Kidney epithelial cell (primary cell): Measurements from ENCODE around the gene ELMO1. TPM values are rescaled to one million over a fixed set of nuclear protein-coding genes. Genes with fewer than 3 reads are reported as not detected.

Experiments
- DNase-seq: peaks from one replicate; pipeline ENCODE4 v3.0.0-alpha.2; 2010; ENCODE audit warnings: low read depth
- H3K27me3 ChIP-seq: 2 replicates; pipeline ENCODE4 v1.6.0; 2011; ENCODE audit warnings: low read length; ENCODE audit not compliant: control insufficient read depth, insufficient read depth
- H3K36me3 ChIP-seq: 2 replicates; pipeline ENCODE4 v1.5.1; 2011; ENCODE audit warnings: low read length; ENCODE audit not compliant: control insufficient read depth, insufficient read depth
- H3K4me3 ChIP-seq: 2 replicates; pipeline ENCODE4 v1.5.1; 2011; ENCODE audit warnings: low read depth, mild to moderate bottlenecking, control low read depth, low read length
- total RNA-seq: library from RNA; depleted of rRNA; stranded (reverse); fragments of >200 nt; gene quantifications from 2 replicates; pipeline ENCODE4 v1.2.3, GENCODE V29; 2015
- TF ChIP-seq, protein P1 (sequence below): IDR thresholded peaks from 2 replicates; pipeline ENCODE4 v1.5.1; 2011; ENCODE audit warnings: mild to moderate bottlenecking, moderate library complexity, low read length, control low read depth, inconsistent platforms; ENCODE audit not compliant: insufficient read depth, poor library complexity, severe bottlenecking

Gene ELMO1
- total RNA-seq, 1 donor from 2014 or later, result 11.4 TPM

DNA sequence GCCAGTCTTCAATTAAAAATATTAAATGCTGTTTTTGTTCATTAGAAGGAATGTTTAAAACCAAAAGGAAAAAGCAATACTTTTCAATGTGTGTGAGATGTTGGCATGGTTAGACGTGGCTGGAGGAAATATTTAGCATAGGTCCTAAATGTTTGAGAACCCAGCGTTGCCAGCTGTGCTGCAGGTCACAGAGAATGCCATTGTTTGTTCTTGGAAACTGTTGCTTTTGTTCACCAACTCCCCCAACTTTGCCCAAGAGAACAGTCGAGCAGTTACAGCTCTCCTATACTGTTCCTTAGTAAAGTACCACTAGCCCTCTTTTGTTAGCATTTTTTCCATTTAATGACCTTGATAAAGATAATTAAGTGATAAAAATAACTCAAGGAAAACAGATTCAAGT lies 44.5 kb upstream of the ELMO1 start:
- no peaks in the 10 kb centered on the region for H3K27me3 ChIP-seq
- TF ChIP-seq, protein P1, sequence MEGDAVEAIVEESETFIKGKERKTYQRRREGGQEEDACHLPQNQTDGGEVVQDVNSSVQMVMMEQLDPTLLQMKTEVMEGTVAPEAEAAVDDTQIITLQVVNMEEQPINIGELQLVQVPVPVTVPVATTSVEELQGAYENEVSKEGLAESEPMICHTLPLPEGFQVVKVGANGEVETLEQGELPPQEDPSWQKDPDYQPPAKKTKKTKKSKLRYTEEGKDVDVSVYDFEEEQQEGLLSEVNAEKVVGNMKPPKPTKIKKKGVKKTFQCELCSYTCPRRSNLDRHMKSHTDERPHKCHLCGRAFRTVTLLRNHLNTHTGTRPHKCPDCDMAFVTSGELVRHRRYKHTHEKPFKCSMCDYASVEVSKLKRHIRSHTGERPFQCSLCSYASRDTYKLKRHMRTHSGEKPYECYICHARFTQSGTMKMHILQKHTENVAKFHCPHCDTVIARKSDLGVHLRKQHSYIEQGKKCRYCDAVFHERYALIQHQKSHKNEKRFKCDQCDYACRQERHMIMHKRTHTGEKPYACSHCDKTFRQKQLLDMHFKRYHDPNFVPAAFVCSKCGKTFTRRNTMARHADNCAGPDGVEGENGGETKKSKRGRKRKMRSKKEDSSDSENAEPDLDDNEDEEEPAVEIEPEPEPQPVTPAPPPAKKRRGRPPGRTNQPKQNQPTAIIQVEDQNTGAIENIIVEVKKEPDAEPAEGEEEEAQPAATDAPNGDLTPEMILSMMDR, result no peak
- no peak for DNase-seq

DNA sequence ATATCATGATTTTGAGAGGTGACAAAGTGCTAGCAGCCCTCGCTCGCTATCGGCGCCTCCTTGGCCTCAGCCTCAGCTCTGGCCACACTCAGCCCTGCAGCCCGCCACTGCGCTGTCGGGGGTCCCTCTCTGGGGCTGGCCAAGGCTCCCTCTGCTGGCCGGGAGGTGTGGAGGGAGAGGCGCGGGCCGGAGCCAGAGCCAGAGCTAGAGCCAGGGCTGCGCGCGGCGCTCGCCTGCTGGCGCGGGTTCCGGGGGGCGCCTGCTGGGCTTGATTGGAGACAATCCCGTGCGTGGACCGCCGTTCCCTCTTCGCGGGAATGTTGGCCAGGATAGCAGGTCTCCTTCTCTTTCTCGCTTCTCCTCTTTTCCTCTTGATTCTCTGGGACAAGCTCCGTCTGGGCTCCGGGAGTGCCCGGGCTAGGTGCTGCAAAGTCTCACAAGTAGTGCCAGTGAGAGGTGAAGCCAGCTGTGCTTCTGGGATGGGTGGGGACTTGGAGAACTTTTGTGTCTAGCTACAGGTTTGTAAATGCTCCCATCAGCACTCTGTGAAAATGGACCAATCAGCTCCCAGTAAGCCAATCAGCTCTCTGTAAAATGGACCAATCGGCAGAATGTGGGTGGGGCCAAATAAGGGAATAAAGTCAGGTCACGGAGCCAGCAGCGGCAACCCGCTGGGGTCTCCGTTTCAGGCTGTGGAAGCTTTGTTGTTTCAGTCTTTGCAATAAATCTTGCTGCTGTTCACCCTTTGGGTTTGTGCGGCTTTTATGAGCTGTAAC lies 43.4 kb upstream of the ELMO1 start:
- no peak overlapping the region for H3K4me3 ChIP-seq
- no peaks in the 10 kb centered on the region for H3K36me3 ChIP-seq
- no peak for DNase-seq
- no peaks in the 10 kb centered on the region for H3K27me3 ChIP-seq
- TF ChIP-seq, protein P1, result no peak

More for the DNA sequence above, 44.5 kb upstream of the ELMO1 start:
- H3K4me3 ChIP-seq, result no peak overlapping the region
- no peaks in the 10 kb centered on the region for H3K36me3 ChIP-seq

DNA sequence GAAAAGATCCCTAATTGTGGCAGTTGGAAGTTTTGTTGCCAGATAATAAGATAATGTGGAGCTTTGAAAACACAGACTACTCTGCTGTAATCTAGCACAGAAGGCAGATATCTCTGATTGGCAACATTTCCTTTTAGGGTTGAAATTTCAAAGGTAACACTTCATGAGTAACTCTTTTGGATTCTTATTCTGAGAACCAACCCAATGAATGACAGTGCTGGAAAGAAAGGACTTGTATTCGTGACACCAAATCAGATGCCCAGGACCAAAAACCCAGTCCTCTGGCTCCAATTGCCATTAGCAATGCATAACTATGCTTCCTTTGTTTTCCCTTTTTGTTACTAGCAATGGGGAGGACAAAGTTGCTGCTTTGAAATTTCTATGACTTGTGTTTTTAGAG lies 41.0 kb upstream of the ELMO1 start:
- TF ChIP-seq, protein P1, result no peak
- no peak for DNase-seq
- H3K4me3 ChIP-seq, result no peak overlapping the region

DNA sequence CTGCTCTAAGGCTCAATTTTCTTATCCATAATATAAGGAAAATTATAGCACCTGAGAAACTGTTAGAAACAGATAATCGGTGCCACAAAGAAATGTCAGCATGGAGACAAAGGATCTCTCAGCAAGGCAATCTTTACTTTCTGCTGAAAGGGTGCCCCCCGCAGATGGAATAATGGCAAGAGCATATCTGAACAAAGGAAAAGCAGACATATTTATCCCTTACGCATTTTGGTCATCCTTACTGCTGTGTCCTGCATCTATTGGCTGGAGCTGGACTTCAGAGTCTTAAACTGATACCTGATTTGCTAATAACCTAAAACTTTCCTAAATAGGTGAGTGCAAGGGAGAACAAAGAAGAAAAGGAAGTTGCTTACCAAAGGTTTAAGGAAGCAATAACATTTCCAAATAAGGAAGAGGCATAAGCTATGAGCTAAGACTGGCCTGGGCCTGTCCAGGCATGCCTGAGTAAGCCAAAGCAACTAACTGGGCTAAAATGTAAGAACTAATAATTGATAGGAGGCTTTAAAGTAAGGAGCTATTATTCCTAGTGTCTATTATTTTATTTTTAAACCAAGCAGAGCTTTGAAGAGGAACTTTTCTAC lies 39.6 kb upstream of the ELMO1 start:
- DNase-seq, result no peak
- no peaks in the 10 kb centered on the region for H3K27me3 ChIP-seq
- TF ChIP-seq, protein P1, result no peak
- no peak overlapping the region for H3K4me3 ChIP-seq
- H3K36me3 ChIP-seq, result no peaks in the 10 kb centered on the region

More for the DNA sequence above, 41.0 kb upstream of the ELMO1 start:
- Histone ChIP-seq H3K36me3 (no peaks in the 10 kb centered on the region), H3K27me3 (no peaks in the 10 kb centered on the region)

DNA sequence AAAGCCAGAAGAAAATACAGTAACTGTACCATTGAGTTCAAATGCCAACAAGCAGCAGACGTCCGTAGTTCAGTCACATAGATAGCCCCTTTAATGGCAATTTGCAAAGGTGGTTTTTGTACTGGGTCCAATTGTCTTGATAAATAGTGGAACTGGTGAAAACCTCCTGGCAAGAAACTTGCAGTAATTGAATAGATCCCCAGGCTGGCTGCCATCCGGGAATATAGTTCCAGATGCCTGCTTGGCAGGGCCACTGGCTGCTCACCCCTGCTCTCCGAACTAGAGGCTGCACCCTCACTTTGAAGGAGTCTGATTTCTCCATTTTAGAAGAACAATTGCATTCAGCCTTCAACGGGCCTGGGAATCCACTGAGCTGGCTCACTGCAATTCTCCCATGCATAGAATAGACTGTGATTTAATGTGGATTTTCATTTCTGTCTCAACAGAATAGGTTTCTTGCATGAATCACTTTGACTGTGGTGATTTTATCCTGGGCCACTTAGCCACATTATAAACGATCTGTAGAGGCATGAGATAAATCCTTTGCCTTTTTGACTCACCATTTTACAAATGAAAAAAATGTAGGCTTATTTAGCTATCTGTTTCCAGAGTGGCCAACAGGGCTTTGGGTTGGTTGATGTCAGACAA lies 35.9 kb upstream of the ELMO1 start:
- Histone ChIP-seq H3K27me3 (no peaks in the 10 kb centered on the region), H3K36me3 (no peaks in the 10 kb centered on the region), H3K4me3 (no peak overlapping the region)
- no peak for DNase-seq
- TF ChIP-seq, protein P1, result no peak

DNA sequence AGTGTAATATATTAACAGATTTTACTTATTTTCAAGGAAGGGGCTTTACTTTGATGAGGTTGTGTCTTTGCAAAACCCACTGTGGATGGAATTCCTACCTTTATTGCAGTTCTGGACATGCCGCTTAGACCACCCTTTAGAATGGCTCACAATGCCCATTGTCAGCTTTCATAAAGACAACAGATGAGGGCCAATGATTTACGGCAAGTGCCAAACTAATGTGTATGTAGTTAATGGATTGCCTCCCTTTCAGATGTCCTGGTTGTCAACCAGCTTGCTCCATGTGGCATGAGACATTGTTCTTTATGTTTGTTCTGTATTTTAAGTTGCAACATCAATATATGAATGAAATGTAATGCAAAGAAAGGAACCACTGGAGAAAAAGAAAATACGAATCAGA lies 35.0 kb upstream of the ELMO1 start:
- no peak for DNase-seq
- Histone ChIP-seq H3K27me3 (no peaks in the 10 kb centered on the region), H3K4me3 (no peak overlapping the region), H3K36me3 (no peaks in the 10 kb centered on the region)
- TF ChIP-seq, protein P1, result no peak
